LNCAP (cell line): ENCODE results near the gene LRRC9.

Experiments used
- TF ChIP-seq, protein P1 (sequence below): fragments of 450-650 bp; IDR thresholded peaks from 2 replicates; pipeline ENCODE4 v1.5.1; 2017; ENCODE audit warnings: mild to moderate bottlenecking

The LRRC9 gene

DNA sequence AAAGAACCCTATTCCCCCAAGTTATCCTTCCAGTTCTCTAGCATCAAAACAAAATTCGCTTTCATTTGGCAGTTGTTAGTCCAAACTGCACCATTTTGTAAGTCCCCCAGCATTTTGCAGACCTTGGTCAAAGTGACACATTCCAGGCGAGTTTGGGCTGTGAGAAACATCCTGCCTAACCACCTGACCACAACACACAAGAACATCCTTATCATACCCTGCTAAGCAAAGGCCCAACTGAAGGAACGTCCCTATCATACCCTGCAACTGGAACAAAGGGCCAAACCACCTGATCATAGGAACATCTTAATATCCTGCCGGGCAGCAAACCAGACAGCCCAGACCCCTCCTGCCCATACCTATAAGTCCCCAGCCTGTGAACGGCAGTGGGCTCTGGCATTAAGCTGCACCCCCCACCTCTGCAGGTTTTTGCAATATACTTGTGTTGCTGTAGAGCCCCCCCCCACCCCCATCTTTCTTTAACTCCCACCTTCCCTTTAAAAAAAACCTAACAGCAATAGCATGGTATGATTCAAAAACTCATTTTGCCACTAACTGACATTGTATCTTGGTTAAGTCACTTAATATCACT is 174.5 kb downstream of the LRRC9 start:
- TF ChIP-seq, protein P1, sequence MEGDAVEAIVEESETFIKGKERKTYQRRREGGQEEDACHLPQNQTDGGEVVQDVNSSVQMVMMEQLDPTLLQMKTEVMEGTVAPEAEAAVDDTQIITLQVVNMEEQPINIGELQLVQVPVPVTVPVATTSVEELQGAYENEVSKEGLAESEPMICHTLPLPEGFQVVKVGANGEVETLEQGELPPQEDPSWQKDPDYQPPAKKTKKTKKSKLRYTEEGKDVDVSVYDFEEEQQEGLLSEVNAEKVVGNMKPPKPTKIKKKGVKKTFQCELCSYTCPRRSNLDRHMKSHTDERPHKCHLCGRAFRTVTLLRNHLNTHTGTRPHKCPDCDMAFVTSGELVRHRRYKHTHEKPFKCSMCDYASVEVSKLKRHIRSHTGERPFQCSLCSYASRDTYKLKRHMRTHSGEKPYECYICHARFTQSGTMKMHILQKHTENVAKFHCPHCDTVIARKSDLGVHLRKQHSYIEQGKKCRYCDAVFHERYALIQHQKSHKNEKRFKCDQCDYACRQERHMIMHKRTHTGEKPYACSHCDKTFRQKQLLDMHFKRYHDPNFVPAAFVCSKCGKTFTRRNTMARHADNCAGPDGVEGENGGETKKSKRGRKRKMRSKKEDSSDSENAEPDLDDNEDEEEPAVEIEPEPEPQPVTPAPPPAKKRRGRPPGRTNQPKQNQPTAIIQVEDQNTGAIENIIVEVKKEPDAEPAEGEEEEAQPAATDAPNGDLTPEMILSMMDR: no peak

DNA sequence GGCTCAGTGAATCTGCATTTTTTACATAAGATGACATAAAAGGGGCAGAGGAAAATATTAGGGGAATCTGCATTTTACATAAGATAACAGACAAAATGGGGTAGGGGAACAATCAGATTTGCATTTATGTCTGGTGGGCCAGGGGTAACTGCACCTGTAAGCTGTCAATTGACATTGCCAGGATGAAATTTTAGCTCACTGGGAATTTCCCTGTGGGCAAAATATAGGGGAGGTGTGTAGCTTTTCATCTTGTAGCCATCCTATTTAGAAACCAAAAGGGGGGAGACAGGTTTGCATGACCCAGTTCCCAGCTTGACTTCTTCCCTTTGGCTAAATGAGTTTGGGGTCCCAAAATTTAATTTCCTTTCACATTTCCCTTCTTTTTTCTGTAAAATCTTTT is 175.3 kb downstream of the LRRC9 start:
- TF ChIP-seq, protein P1: no peak

DNA sequence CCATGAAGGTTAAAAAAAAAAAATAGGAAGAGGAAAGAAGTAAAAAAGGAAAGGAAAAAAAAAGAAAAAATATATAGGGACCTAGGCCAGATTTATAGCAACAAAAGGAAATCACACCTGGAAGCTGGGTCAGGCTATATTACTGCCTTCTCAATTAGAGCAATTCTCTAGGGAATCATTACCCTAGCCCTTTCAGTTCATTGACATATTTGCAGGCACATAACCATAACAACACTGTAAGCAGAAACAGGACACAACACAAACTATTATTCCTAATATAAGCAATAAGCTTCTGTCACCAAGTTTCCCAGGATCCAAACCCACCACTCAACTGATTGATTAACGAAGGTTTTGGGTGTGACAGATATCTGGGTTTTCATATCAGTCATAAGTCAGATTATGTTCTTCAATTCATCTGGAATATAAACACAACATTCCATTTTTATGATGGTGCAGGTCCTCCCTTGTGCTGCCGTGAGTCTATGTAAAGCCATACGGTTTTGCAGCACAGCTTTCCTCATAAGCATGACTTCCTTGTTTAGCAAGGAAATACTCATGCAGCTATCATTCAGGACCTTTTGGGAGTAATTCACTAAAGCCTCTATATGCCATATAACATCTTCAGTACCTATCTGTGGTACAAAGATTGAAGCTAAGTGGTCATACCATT is 176.0 kb downstream of the LRRC9 start:
- TF ChIP-seq, protein P1: no peak

DNA sequence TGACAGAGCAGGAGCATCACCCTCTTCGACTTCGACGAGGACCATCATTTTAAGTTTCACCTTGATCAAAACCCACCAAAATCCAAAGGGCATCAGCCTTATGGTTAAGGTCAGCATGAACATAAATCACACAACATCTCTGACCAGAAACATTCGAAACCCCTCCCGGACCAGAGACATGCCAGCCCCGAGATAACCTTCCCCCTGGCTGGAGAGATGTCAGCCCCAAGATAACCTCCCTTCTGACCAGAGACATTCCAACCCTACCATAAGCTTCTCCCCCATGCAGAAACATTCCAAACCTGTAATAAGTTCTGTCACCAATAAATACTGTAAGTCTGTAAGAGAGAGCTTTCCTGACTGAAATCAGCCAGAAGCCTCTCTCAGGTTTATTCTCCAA is 178.0 kb downstream of the LRRC9 start:
- TF ChIP-seq, protein P1: no peak

DNA sequence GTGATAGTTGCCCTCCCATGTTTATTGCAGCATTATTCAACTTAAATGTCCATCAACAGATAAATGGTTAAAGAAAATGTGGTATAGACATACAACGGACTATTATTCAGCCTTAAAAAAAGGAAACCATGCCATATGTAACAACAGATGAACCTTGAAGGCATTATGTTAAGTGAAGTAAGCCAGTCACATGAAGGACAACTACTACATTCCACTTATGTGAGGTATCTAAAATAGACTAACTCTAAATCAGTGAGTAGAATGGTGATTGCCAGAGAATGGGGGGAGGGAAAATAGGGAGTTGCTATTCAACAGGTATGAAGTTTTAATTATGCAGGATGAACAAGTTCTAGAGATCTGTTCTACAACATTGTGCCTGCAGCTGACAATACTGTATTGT is 181.8 kb downstream of the LRRC9 start:
- TF ChIP-seq, protein P1: no peak

DNA sequence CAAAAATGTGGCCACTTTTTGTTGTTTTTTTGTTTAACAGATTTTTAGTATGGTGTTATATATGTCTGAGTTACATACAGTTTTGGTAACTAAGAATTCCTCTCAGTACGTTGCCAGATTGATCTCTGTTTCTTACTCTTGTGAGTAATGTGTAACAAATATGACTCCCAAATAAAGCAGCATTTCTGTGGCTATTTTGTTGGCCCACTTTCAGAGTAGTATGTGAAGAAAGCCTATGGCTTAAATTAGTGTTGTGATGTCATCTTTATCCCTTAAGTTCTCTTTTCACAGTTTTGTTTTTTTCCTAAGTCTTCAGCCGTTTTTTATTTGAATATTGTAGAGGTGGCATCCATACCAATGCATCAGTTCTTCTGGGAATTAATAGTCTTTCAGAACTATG is 182.4 kb downstream of the LRRC9 start:
- TF ChIP-seq, protein P1: no peak

DNA sequence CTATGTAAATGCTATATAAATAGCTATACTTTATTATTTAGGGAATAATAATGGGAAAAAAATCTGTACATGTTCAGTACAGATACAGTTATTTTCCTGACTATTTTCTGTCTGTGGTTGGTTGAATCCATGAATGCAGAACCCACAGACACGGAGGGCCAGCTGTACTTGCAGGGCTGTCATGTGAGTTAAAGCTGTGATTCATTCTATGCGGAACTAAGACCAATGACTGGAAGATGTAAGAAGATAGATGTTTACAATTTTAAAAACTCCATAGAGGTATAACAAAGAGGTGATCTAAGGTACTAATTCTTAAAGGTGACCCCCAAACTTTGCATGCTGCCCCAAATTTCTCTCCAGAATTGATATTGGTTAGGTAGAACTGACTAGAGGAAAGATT is 186.4 kb downstream of the LRRC9 start:
- TF ChIP-seq, protein P1: no peak
